ENCODE measurements around the gene XIAP. TPM values are rescaled to one million over a fixed set of nuclear protein-coding genes. Genes with fewer than 3 reads are reported as not detected.

Gene XIAP
- total RNA-seq, 4 donors from 2014 or later, result 21.0 to 39.3 (median 32.9) TPM

DNA sequence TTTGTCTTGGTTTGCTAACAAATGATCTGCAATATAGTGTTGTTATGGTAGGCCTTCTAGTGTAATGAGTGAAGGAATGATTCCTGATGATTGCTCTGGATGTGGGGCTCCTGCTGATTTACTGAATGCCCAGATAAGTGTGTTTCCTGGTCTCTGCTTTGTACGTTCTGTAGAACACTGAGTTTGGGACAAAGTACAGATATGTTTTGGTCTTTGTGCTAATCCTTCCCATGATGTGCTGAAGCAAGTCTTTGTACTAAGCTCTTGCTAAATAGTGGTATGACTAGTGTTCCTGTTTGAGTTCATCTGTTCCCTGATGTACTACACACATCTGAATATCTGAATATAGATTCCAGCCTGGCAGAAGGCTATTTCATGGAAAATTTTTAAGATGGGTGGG is 36.9 kb upstream of the XIAP start:
- Histone ChIP-seq H3K36me3 (no peaks in the 10 kb centered on the region), H3K4me1 (no peaks in the 10 kb centered on the region), H3K27ac (replicated peaks in 1 of 4) (no peak overlapping the region), H3K9me3 (no peaks in the 10 kb centered on the region), H3K4me3 (no peak overlapping the region), H3K27me3 (no peaks in the 10 kb centered on the region)
- no peak for DNase-seq (ENCODE audit: extremely low spot score)
- WGBS, result 67% methylated on average over 1 of the region's 1 CpG
- no peak for TF ChIP-seq POLR2AphosphoS5 (IDR thresholded peaks at IDR 0.05)
- no peak for TF ChIP-seq EP300 (IDR thresholded peaks at IDR 0.05)
- no peak for TF ChIP-seq POLR2A (IDR thresholded peaks at IDR 0.05; ENCODE audit: low read depth)
- TF ChIP-seq, protein P1, sequence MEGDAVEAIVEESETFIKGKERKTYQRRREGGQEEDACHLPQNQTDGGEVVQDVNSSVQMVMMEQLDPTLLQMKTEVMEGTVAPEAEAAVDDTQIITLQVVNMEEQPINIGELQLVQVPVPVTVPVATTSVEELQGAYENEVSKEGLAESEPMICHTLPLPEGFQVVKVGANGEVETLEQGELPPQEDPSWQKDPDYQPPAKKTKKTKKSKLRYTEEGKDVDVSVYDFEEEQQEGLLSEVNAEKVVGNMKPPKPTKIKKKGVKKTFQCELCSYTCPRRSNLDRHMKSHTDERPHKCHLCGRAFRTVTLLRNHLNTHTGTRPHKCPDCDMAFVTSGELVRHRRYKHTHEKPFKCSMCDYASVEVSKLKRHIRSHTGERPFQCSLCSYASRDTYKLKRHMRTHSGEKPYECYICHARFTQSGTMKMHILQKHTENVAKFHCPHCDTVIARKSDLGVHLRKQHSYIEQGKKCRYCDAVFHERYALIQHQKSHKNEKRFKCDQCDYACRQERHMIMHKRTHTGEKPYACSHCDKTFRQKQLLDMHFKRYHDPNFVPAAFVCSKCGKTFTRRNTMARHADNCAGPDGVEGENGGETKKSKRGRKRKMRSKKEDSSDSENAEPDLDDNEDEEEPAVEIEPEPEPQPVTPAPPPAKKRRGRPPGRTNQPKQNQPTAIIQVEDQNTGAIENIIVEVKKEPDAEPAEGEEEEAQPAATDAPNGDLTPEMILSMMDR (IDR thresholded peaks at IDR 0.05), result no peak
- intact Hi-C loops (cut with DNase I), result no loop called here

DNA sequence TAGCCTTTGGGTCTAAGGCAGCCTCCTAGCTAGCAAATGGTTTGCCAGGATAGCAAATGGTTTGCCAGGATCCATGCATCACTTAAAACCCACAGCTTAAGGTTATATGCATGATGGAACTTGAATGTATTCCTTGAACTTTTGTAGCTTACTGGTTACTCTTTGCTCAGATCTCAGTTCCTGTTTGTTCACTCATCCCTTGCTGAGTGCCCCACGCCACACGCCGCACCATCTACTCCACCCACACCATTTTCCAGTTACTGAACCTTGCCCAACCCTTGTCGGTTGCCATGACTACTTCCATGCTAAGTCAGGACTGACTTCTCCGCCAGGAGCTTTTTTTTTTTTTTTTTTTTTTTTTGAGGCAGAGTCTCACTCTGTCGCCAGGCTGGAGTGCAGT is 29.5 kb upstream of the XIAP start:
- H3K9me3 ChIP-seq, result no peaks in the 10 kb centered on the region
- 72% methylated on average over 6 of the region's 6 CpGs for WGBS
- H3K4me3 ChIP-seq, result no peak overlapping the region
- H3K36me3 ChIP-seq, result no peaks in the 10 kb centered on the region
- no peak for DNase-seq (ENCODE audit: extremely low spot score)
- intact Hi-C loops (cut with DNase I), result loop anchor here (5.0 kb wide), 1 partner anchor 127 kb away; no protein-coding TSS in a partner anchor
- TF ChIP-seq POLR2AphosphoS5 (IDR thresholded peaks at IDR 0.05) (no peak), POLR2A (IDR thresholded peaks at IDR 0.05; ENCODE audit: low read depth) (no peak), EP300 (IDR thresholded peaks at IDR 0.05) (no peak)
- TF ChIP-seq, protein P1 (IDR thresholded peaks at IDR 0.05), result no peak
- no peak overlapping the region for H3K27ac ChIP-seq (replicated peaks in 1 of 4)
- no peaks in the 10 kb centered on the region for H3K27me3 ChIP-seq
- H3K4me1 ChIP-seq, result peaks cover 0 to 3% (median 0%) of the 10 kb centered on the region in 4 donors

DNA sequence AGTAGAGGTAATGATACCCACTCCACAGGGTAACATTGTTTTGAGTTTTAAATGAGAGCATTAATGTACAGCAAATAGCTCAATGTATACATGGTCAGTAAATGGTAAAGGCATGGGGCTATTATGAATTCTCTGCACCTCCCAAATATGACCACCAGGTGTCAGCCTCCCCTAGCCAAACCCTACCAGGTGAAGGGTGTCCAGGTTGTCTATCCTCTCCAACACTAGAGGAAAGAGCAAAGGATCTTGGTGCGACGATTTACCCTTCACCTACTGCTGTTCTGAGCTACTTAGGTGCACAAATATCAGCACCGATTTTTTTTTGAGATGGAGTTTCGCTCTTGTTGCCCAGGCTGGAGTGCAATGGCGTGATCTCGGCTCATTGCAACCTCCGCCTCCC is 26.5 kb upstream of the XIAP start:
- Histone ChIP-seq H3K4me3 (no peak overlapping the region), H3K27me3 (no peaks in the 10 kb centered on the region), H3K9me3 (no peaks in the 10 kb centered on the region), H3K36me3 (no peaks in the 10 kb centered on the region), H3K27ac (replicated peaks in 1 of 4) (no peak overlapping the region), H3K4me1 (peaks cover 0 to 3% (median 0%) of the 10 kb centered on the region in 4 donors)
- 49% methylated on average over 7 of the region's 7 CpGs for WGBS
- intact Hi-C loops (cut with DNase I), result loop anchor here (5.0 kb wide), 1 partner anchor 124 kb away; no protein-coding TSS in a partner anchor
- TF ChIP-seq, protein P1 (IDR thresholded peaks at IDR 0.05), result peak; percentile 68 to 70 (median 68)
- TF ChIP-seq POLR2AphosphoS5 (IDR thresholded peaks at IDR 0.05), result no peak
- TF ChIP-seq POLR2A (IDR thresholded peaks at IDR 0.05; ENCODE audit: low read depth), result no peak
- DNase-seq (ENCODE audit: extremely low spot score), result no peak

GRCh38 chrX:123834116-123834515 is 25.7 kb upstream of the XIAP start:
- intact Hi-C loops (cut with DNase I), result loop anchor here (5.0 kb wide), 1 partner anchor 123 kb away; no protein-coding TSS in a partner anchor
- H3K36me3 ChIP-seq, result no peaks in the 10 kb centered on the region
- 56% methylated on average over 1 of the region's 1 CpG for WGBS
- H3K4me3 ChIP-seq, result no peak overlapping the region
- no peak for DNase-seq (ENCODE audit: extremely low spot score)
- H3K9me3 ChIP-seq, result no peaks in the 10 kb centered on the region
- H3K27me3 ChIP-seq, result no peaks in the 10 kb centered on the region
- peaks cover 0 to 3% (median 0%) of the 10 kb centered on the region in 4 donors for H3K4me1 ChIP-seq
- H3K27ac ChIP-seq (replicated peaks in 1 of 4), result no peak overlapping the region
- TF ChIP-seq, protein P1 (IDR thresholded peaks at IDR 0.05), result no peak
- TF ChIP-seq EP300 (IDR thresholded peaks at IDR 0.05), result no peak
- TF ChIP-seq POLR2AphosphoS5 (IDR thresholded peaks at IDR 0.05), result no peak
- no peak for TF ChIP-seq POLR2A (IDR thresholded peaks at IDR 0.05; ENCODE audit: low read depth)

Data from esophagus muscularis mucosa (tissue), 4 donors.